Adrenal gland (tissue), 12 donors: ENCODE measurements around the gene GPR152. TPM values are rescaled to one million over a fixed set of nuclear protein-coding genes. Genes with fewer than 3 reads are reported as not detected.
A peak's percentile ranks its signal among the peaks of the same experiment; 100 is the strongest.

ENCODE experiments used
- DNase-seq, 7 donors: peaks; one replicate each; pipeline ENCODE4 v3.0.0-alpha.2; 2019 to 2020
- H3K27ac ChIP-seq, 5 donors: fragments of 200-600 bp; sonication (generic) in 4 of 5; 1 replicate in 3 of 5; 2 replicates in 2 of 5; pipeline versions ENCODE4 v1.5.1 to v1.8.0; 2016 to 2020; ENCODE audit warnings: mild to moderate bottlenecking in 1 of 5
- H3K27me3 ChIP-seq: fragments of 200-600 bp; 2 replicates; pipeline ENCODE4 v1.8.0; 2021
- H3K36me3 ChIP-seq, 2 donors: fragments of 200-600 bp; replicated peaks in 1 of 2; 1 replicate in 1 of 2; 2 replicates in 1 of 2; pipeline versions ENCODE4 v1.5.1 to v1.8.0; 2018 to 2022
- H3K4me1 ChIP-seq, 2 donors: fragments of 200-600 bp; replicated peaks in 1 of 2; 1 replicate in 1 of 2; 2 replicates in 1 of 2; pipeline versions ENCODE4 v1.5.1 to v1.8.0; 2018 to 2021
- H3K4me3 ChIP-seq, 4 donors: fragments of 200-600 bp; sonication (generic) in 3 of 4; one replicate each; pipeline ENCODE4 v1.5.1; 2016 to 2018
- H3K9me3 ChIP-seq, 3 donors: fragments of 200-600 bp; sonication (generic) in 1 of 3; replicated peaks in 1 of 3; 1 replicate in 2 of 3; 2 replicates in 1 of 3; pipeline versions ENCODE4 v1.5.1 to v1.8.0; 2016 to 2021
- CTCF ChIP-seq, 6 experiments: fragments of 450-650 bp in 4 of 6; fragments of 200-600 bp in 2 of 6; sonication (generic) in 1 of 6; IDR thresholded peaks; 1 replicate in 5 of 6; 2 replicates in 1 of 6; pipeline versions ENCODE4 v1.5.1 to v1.8.0; 2016 to 2021; ENCODE audit warnings: antibody characterized with exemption in 6 of 6, mild to moderate bottlenecking in 2 of 6, moderate library complexity in 1 of 6
- POLR2A ChIP-seq, 2 donors: fragments of 450-650 bp; IDR thresholded peaks; one replicate each; pipeline ENCODE4 v1.6.1; 2017; ENCODE audit warnings: antibody characterized with exemption in 2 of 2, mild to moderate bottlenecking in 2 of 2, moderate library complexity in 1 of 2
- WGBS, 4 donors: extraction: QIAGEN DNeasy Blood & Tissue Kit in 2 of 4; methylation state at CpG; one replicate each; pipeline versions ENCODE4 v1.1.5 to v1.1.7; 2013 to 2017; 5-methylcytosine and 5-hydroxymethylcytosine counted together
- intact Hi-C, 2 donors: fragments of 100-400 bp; cut with DNase I; formaldehyde crosslinking; loops; one replicate each; pipeline versions ENCODE4 v1.14.1 to v1.15.0; 2022 to 2023
- polyA plus RNA-seq, 3 donors: library from polyadenylated mRNA; stranded (reverse); fragments of 200-250 nt in 2 of 3; fragments of 350-450 nt in 1 of 3; fragmentation: Illumina TruSeq in 1 of 3; extraction: RNeasy Lipid Tissue Mini Kit (QIAGEN cat#74804) in 1 of 3; gene quantifications; one replicate each; pipeline ENCODE4 v1.2.3, GENCODE V29; 2013 to 2014
- total RNA-seq, 9 donors: library from RNA; depleted of rRNA in 4 of 9; stranded (reverse); fragments of >200 nt in 4 of 9; fragments of 120-200 nt in 1 of 9; fragmentation: NEBNext Ultra II Directional in 1 of 9; extraction: Animal tissue kit (Norgen Biotek cat#: 25700) in 1 of 9; gene quantifications; one replicate each; pipeline versions ENCODE4 v1.1.0 to v1.2.4, GENCODE V29; 2013 to 2023
- donor health status: healthy with polysubstance abuse.
- donor health status: Bipolar disorder and iron deficiency.
- donor health status: DM: yes; HTN: yes; CAD: no.
- donor health status: DM: no; HTN: no; CAD: no.
- donor health status: DM: no; HTN: no; CAD: no.
- donor health status: DM: yes; HTN: yes; CAD: no.

Gene GPR152
- total and polyA plus RNA-seq, 12 donors: 0.18 TPM; not detected in 11

DNA sequence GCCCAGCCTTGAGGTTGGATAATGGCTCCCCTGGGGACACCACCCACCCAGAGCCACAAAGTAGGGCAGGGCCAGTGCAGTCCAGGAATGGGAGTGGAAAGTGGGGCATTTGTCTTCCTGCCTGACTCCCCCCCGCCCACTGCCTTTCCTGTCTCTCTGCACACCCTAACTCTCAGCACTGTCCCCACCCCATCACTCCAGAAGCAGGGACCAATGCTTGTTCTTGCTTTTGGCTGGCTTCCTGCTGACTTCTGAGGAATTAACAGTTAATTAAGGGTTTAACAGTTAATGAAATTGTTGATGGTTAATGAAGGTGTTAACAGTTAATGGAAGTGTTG lies 47.9 kb upstream of the GPR152 start:
- whole genome bisulfite sequencing, 4 donors: 86 to 92% (median 90%) methylated on average over 1 of the region's 1 CpG
- no peak overlapping the region for H3K27ac ChIP-seq
- H3K36me3 ChIP-seq: peaks cover 0 to 17% of the 10 kb centered on the region in 2 donors
- DNase-seq: no peak
- H3K27me3 ChIP-seq: no peaks in the 10 kb centered on the region
- TF ChIP-seq POLR2A (IDR thresholded peaks at IDR 0.05): no peak
- TF ChIP-seq CTCF (IDR thresholded peaks at IDR 0.05): no peak
- H3K4me1 ChIP-seq: peaks cover 9 to 17% of the 10 kb centered on the region in 2 donors
- intact Hi-C loops: loop anchor here in 1 of 2 donors (5.0 kb wide), 1 partner anchor 103 kb away; no protein-coding TSS in a partner anchor
- H3K4me3 ChIP-seq: no peak overlapping the region
- no peaks in the 10 kb centered on the region for H3K9me3 ChIP-seq

- WGBS, 4 donors: 91 to 96% (median 95%) methylated on average over 6 to 26 of the region's 26 CpGs
- Histone ChIP-seq H3K27ac (no peak overlapping the region), H3K4me1 (peaks cover 6 to 12% of the 10 kb centered on the region in 2 donors), H3K4me3 (no peak overlapping the region), H3K9me3 (no peaks in the 10 kb centered on the region), H3K36me3 (peaks cover 0 to 22% of the 10 kb centered on the region in 2 donors), H3K27me3 (no peaks in the 10 kb centered on the region)
- no peak for DNase-seq
- intact Hi-C loops: loop anchor here in 1 of 2 donors (5.0 kb wide), 1 partner anchor 103 kb away; no protein-coding TSS in a partner anchor
- TF ChIP-seq POLR2A (IDR thresholded peaks at IDR 0.05): no peak
- TF ChIP-seq CTCF (IDR thresholded peaks at IDR 0.05): no peak
Observed at GRCh38 chr11:67499808-67500483, 47.4 kb upstream of the GPR152 start.

DNA sequence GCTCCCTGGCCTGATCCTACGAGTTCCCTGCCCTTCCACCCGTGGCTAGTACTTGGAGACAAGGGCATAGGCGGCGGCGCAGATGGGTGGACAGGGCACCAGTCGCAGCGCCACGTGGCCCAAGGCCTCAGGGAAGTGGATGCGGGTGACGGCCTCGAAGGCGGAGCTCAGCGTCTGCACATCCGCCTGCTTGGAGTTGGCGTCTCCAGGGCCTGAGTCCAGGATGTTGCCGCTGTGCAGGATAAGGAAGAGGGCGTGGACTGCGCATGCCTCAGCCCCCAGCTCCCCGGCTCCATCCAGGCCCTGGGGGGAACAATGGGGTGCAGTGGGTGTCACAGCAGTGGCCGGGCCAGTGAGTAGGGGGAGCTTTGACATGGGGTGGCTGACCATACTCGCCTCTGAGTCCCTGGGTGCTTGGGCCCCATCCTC lies 46.0 kb upstream of the GPR152 start:
- peaks cover under 1 to 5% of the 10 kb centered on the region in 2 donors for H3K4me1 ChIP-seq
- peaks cover 0 to 28% of the 10 kb centered on the region in 2 donors for H3K36me3 ChIP-seq
- H3K27me3 ChIP-seq: no peaks in the 10 kb centered on the region
- peak overlapping the region in 1 of 5 donors; percentile 29 for H3K27ac ChIP-seq
- TF ChIP-seq CTCF (IDR thresholded peaks at IDR 0.05): no peak
- no peak for TF ChIP-seq POLR2A (IDR thresholded peaks at IDR 0.05)
- WGBS, 4 donors: 81 to 93% (median 88%) methylated on average over 19 to 21 of the region's 21 CpGs
- intact Hi-C loops: no loop called here
- DNase-seq: peak in 2 of 7 donors; percentile 44 to 60
- H3K9me3 ChIP-seq: no peaks in the 10 kb centered on the region
- no peak overlapping the region for H3K4me3 ChIP-seq

DNA sequence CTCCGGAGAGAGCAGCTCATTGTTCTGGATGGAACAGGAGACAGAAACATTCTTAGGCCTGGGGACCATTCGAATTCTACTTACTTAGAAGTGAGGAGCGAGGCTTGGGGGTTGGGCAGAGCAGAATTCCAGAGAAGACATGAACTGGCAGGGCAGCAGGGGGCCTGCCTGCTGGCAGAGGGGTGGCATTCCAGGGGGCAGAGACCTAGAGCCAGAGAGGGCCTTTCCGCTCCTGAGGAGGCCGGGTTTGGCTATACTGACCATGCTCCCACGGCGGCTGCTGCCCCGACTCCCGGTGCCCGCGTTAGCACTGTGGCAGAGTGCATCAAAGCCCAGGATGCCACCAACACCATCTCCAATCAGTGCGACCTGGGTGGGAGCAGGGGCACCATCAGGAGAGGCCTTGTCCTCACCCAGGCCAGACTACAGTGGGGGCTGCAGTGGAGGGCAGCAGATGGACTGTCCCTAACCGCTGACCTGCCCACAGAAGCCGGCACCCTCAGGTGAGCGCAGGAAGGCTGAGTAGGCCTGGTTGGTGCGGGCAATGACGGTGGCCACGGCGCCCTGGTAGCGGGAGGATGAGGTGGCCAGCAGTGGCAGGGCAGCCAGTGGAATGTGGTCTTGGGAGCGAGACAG lies 45.2 kb upstream of the GPR152 start:
- peaks cover 0 to 36% of the 10 kb centered on the region in 2 donors for H3K36me3 ChIP-seq
- H3K27me3 ChIP-seq: no peaks in the 10 kb centered on the region
- no peak overlapping the region for H3K4me3 ChIP-seq
- H3K27ac ChIP-seq: no peak overlapping the region
- no peaks in the 10 kb centered on the region for H3K9me3 ChIP-seq
- 95 to 98% (median 96%) methylated on average over 7 to 21 of the region's 21 CpGs for WGBS, 4 donors
- H3K4me1 ChIP-seq: no peaks in the 10 kb centered on the region
- TF ChIP-seq POLR2A (IDR thresholded peaks at IDR 0.05) (no peak), CTCF (IDR thresholded peaks at IDR 0.05) (no peak)
- intact Hi-C loops: no loop called here
- no peak for DNase-seq
